Suprapubic skin (tissue), 4 donors: Measurements from ENCODE around the gene ENAH. TPM values are rescaled to one million over a fixed set of nuclear protein-coding genes. Genes with fewer than 3 reads are reported as not detected.

Source experiments
- DNase-seq, 2 donors: peaks; one replicate each; pipeline ENCODE4 v3.0.0-alpha.2; 2019; ENCODE audit warnings: low spot score in 2 of 2
- H3K27ac ChIP-seq: fragments of 200-600 bp; sonication (generic); one replicate; pipeline ENCODE4 v1.5.1; 2019
- H3K27me3 ChIP-seq: fragments of 200-600 bp; sonication (generic); one replicate; pipeline ENCODE4 v1.5.1; 2019
- H3K36me3 ChIP-seq: fragments of 200-600 bp; sonication (generic); one replicate; pipeline ENCODE4 v1.5.1; 2019
- H3K4me1 ChIP-seq: fragments of 200-600 bp; sonication (generic); one replicate; pipeline ENCODE4 v1.5.1; 2019
- H3K4me3 ChIP-seq: fragments of 200-600 bp; sonication (generic); one replicate; pipeline ENCODE4 v1.5.1; 2019; ENCODE audit warnings: mild to moderate bottlenecking
- H3K9me3 ChIP-seq: fragments of 200-600 bp; sonication (generic); one replicate; pipeline ENCODE4 v1.5.1; 2019
- EP300 ChIP-seq: sonication (generic); formaldehyde crosslinking; IDR thresholded peaks from one replicate; pipeline ENCODE4 v1.6.1; 2017; ENCODE audit warnings: antibody characterized with exemption
- POLR2A ChIP-seq, 2 donors: fragments of 450-650 bp; IDR thresholded peaks; one replicate each; pipeline ENCODE4 v1.6.1; 2017; ENCODE audit warnings: antibody characterized with exemption in 2 of 2, mild to moderate bottlenecking in 2 of 2, moderate library complexity in 2 of 2
- POLR2AphosphoS5 ChIP-seq, 3 donors: sonication (generic); formaldehyde crosslinking; IDR thresholded peaks; one replicate each; pipeline ENCODE4 v1.6.1; 2017; ENCODE audit warnings: antibody characterized with exemption in 3 of 3
- WGBS: methylation state at CpG from one replicate; pipeline ENCODE4 v1.1.5; 2018; 5-methylcytosine and 5-hydroxymethylcytosine counted together
- total RNA-seq, 4 donors: library from RNA; depleted of rRNA; stranded (reverse); fragments of >200 nt; gene quantifications; one replicate each; pipeline ENCODE4 v1.1.0, GENCODE V29; 2016
- TF ChIP-seq, protein P1 (sequence below), 2 donors: fragments of 200-600 bp in 1 of 2; fragments of 450-650 bp in 1 of 2; sonication (generic) in 1 of 2; IDR thresholded peaks; one replicate each; pipeline ENCODE4 v1.5.1; 2016 to 2019; ENCODE audit warnings: antibody characterized with exemption in 2 of 2, mild to moderate bottlenecking in 1 of 2, moderate library complexity in 1 of 2

ENAH gene
- total RNA-seq, 4 donors from 2014 or later = 33.5 to 44.6 (median 41.8) TPM

DNA sequence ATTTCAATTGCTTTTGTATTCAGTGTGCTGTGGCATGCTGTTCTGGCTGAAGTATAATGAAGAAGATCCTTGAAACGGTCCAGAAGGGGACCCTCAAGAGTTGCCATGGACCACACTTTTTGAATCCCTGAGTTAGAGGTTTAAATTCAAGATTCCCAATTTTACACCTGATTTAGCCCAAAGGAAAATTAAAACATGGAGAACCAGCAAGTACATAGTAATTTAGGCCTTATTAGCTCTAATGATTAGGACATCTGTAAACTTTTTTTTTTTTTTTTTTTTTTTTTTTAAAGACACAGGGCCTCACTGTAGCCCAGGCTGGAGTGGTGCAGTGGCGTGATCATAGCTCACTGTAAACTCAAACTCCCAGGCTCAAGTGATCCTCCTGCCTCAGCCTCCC is 107.3 kb downstream of the ENAH start:
- Histone ChIP-seq H3K36me3 (no peaks in the 10 kb centered on the region), H3K4me1 (no peaks in the 10 kb centered on the region), H3K4me3 (no peak overlapping the region), H3K9me3 (no peaks in the 10 kb centered on the region), H3K27ac (no peak overlapping the region), H3K27me3 (no peaks in the 10 kb centered on the region)
- no peak for TF ChIP-seq POLR2A (IDR thresholded peaks at IDR 0.05)
- TF ChIP-seq EP300 = no peak
- no peak for TF ChIP-seq POLR2AphosphoS5 (IDR thresholded peaks at IDR 0.05)
- TF ChIP-seq, protein P1, sequence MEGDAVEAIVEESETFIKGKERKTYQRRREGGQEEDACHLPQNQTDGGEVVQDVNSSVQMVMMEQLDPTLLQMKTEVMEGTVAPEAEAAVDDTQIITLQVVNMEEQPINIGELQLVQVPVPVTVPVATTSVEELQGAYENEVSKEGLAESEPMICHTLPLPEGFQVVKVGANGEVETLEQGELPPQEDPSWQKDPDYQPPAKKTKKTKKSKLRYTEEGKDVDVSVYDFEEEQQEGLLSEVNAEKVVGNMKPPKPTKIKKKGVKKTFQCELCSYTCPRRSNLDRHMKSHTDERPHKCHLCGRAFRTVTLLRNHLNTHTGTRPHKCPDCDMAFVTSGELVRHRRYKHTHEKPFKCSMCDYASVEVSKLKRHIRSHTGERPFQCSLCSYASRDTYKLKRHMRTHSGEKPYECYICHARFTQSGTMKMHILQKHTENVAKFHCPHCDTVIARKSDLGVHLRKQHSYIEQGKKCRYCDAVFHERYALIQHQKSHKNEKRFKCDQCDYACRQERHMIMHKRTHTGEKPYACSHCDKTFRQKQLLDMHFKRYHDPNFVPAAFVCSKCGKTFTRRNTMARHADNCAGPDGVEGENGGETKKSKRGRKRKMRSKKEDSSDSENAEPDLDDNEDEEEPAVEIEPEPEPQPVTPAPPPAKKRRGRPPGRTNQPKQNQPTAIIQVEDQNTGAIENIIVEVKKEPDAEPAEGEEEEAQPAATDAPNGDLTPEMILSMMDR (IDR thresholded peaks at IDR 0.05) = no peak
- 85% methylated on average over 2 of the region's 2 CpGs for WGBS
- DNase-seq = no peak

DNA sequence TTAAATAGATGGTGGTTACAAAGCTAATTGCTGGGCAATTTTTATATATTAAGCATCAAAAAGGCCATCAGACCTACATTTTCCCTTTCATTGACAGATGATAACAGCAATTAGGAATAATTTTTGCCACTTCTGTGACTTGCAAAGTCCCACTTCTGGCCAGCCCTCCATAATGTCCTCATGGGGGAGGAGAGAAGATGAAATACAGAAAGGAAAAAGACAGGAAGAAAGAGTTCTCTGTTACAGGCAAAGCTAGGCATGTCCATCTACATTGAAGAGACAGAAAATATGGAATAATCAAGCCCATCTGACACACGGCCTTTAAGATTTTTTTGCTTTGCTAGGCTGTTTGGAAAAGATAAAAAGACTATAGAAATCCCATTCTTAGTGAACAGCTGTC is 108.0 kb downstream of the ENAH start:
- Histone ChIP-seq H3K4me1 (no peaks in the 10 kb centered on the region), H3K9me3 (no peaks in the 10 kb centered on the region), H3K27me3 (no peaks in the 10 kb centered on the region), H3K36me3 (no peaks in the 10 kb centered on the region), H3K27ac (no peak overlapping the region), H3K4me3 (no peak overlapping the region)
- no peak for TF ChIP-seq POLR2AphosphoS5 (IDR thresholded peaks at IDR 0.05)
- TF ChIP-seq POLR2A (IDR thresholded peaks at IDR 0.05) = no peak
- TF ChIP-seq, protein P1 (IDR thresholded peaks at IDR 0.05) = no peak
- no peak for TF ChIP-seq EP300
- no peak for DNase-seq
- 73% methylated on average over 1 of the region's 1 CpG for WGBS

DNA sequence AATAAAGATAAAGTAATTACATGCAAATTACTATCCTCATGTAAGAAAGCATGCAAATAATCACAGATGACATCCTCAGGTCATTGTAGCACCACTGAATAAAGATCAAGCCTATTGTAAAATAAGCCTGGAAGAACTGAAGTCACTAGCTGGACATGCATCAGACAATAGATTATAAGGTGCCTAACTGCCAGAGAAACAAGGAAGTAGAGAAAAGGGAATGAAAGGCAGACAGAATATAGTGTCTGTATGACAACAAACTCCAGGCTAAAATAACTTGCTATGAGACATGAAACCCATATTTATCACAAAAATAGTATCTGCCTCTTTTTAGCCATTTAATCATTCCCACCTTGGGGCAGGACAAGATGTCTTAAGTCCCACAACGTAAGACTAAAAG is 108.7 kb downstream of the ENAH start:
- no peaks in the 10 kb centered on the region for H3K36me3 ChIP-seq
- H3K9me3 ChIP-seq = no peaks in the 10 kb centered on the region
- TF ChIP-seq POLR2AphosphoS5 (IDR thresholded peaks at IDR 0.05) = no peak
- TF ChIP-seq EP300 = no peak
- TF ChIP-seq, protein P1 (IDR thresholded peaks at IDR 0.05) = no peak
- H3K4me1 ChIP-seq = no peaks in the 10 kb centered on the region
- 81% methylated on average over 1 of the region's 1 CpG for WGBS
- no peak overlapping the region for H3K27ac ChIP-seq
- no peaks in the 10 kb centered on the region for H3K27me3 ChIP-seq
- no peak overlapping the region for H3K4me3 ChIP-seq
- no peak for DNase-seq

DNA sequence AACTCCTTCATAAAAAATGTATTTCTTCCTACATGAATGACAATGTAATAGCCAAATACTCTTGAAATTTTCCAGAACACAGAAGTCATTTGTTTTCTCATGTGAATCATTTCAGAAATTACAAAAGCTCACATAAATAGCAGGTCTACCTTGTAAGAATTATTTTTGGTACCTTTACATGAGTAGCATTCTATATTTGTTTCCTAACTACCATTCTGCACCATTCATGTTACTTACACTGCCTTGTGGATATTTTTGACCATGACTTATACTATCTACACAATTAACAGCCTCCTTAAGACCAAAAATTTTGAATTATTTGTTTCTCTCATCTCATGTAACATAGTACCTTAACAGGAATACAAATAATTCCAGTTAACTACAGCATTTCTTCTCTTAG is 109.6 kb downstream of the ENAH start:
- DNase-seq = no peak
- TF ChIP-seq EP300 (no peak), POLR2AphosphoS5 (IDR thresholded peaks at IDR 0.05) (no peak), POLR2A (IDR thresholded peaks at IDR 0.05) (no peak)
- no peaks in the 10 kb centered on the region for H3K9me3 ChIP-seq
- H3K4me3 ChIP-seq = no peak overlapping the region
- no peaks in the 10 kb centered on the region for H3K36me3 ChIP-seq
- H3K27ac ChIP-seq = no peak overlapping the region
- no peaks in the 10 kb centered on the region for H3K27me3 ChIP-seq
- no peaks in the 10 kb centered on the region for H3K4me1 ChIP-seq

DNA sequence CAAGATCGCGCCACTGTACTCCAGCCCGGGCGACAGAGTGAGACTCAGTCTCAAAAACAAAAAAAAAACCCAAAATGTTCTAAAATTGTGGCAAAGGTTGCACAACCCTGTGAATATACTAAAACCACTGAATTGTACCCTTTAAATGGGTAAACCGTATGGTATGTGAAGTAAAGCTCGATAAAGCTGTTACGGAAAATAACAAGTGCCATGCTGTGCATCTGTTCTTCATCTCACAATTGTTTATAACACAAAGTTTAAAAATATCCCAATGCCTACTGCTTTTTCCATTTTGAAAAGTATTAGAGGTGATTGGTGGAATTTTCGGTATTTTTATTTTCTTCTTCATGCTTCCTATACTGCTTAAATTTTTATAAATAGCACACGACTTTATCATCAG is 111.5 kb downstream of the ENAH start:
- TF ChIP-seq POLR2A (IDR thresholded peaks at IDR 0.05) (no peak), EP300 (no peak), POLR2AphosphoS5 (IDR thresholded peaks at IDR 0.05) (no peak)
- TF ChIP-seq, protein P1 (IDR thresholded peaks at IDR 0.05) = no peak
- Histone ChIP-seq H3K36me3 (no peaks in the 10 kb centered on the region), H3K9me3 (no peaks in the 10 kb centered on the region), H3K27me3 (no peaks in the 10 kb centered on the region), H3K4me1 (no peaks in the 10 kb centered on the region), H3K4me3 (no peak overlapping the region), H3K27ac (no peak overlapping the region)
- DNase-seq = no peak
- 86% methylated on average over 9 of the region's 9 CpGs for WGBS

DNA sequence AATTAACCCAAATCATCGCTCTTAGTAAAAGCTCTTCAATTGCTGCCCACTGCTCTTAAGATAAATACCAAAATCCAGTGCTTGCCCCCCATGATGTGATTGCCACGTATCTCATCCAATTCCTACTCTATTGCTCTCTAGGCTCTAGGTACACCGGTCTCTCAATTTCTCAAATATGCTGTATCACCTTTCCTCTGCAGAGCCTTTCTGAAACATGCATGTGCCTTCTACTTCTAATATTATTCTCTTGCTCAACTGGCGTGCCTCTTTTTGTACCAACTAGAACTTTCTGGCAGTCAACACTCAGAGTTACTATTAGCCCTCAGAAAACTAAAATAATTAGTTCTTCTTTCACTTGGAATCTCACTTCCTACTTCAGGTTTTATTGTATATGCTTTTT is 113.3 kb downstream of the ENAH start:
- TF ChIP-seq POLR2A (IDR thresholded peaks at IDR 0.05) (no peak), EP300 (no peak), POLR2AphosphoS5 (IDR thresholded peaks at IDR 0.05) (no peak)
- TF ChIP-seq, protein P1 (IDR thresholded peaks at IDR 0.05) = no peak
- Histone ChIP-seq H3K27ac (no peak overlapping the region), H3K4me3 (no peak overlapping the region), H3K9me3 (no peaks in the 10 kb centered on the region), H3K27me3 (no peaks in the 10 kb centered on the region), H3K36me3 (no peaks in the 10 kb centered on the region), H3K4me1 (no peaks in the 10 kb centered on the region)
- DNase-seq = no peak
- WGBS = 94% methylated on average over 4 of the region's 4 CpGs
